ENCODE results near the gene FBXL15.
A peak's percentile ranks its signal among the peaks of the same experiment; 100 is the strongest.

FBXL15 gene

GRCh38 chr10:102457591-102458150 lies 37.0 kb downstream of the FBXL15 start:
- no peak for DNase-seq

GRCh38 chr10:102458656-102459055 lies 38.0 kb downstream of the FBXL15 start:
- no peak for DNase-seq

- no peak for DNase-seq
These were observed 40.2 kb downstream of the FBXL15 start for GRCh38 chr10:102460836-102461186.

DNA sequence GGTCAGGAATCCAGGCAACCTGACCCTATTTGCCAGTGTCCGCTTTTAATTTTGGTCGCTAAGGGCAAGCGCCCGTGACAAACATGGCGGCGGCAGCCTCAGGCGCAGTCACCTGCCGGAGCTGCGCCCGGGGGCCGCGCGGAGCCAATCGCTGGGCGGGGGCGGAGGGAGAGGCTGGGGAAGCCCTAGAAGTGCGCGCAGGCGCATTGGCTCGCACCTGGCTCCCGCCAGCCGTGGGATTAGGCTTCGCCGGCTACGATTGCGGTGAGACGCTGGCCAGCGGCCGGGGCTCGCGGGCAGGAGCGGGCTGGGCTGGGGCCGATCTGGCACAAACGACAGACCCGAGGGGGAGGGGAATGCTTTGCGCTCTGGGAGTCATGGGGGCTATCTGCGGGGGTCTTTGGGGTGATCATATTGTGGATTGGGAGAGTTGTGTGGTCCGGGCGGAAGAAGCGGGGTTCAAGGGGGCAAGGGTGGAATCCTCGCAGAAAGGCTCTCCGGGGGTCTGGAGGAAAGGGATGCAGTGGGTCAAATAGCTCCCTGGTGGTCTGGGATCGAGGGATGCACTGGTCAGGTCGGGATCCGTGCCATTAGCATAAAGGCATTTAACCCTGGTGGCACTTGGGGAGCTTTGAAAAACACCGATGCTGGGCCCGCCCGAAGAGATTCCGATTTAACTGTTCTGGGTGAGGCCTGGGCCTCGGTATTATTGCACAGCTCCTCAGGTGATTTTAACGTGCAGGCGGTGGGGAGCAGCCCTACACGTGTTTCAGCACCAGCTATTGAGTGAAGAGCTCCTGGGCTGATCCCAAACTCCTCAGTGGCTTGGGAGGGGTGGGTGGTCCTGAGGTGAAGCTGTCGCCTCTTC lies 40.8 kb downstream of the FBXL15 start:
- DNase-seq: peak; percentile 72

- no peak for DNase-seq
These were observed 41.9 kb downstream of the FBXL15 start for GRCh38 chr10:102462512-102463054.

GRCh38 chr10:102463983-102464382 lies 43.3 kb downstream of the FBXL15 start:
- DNase-seq: no peak

DNA sequence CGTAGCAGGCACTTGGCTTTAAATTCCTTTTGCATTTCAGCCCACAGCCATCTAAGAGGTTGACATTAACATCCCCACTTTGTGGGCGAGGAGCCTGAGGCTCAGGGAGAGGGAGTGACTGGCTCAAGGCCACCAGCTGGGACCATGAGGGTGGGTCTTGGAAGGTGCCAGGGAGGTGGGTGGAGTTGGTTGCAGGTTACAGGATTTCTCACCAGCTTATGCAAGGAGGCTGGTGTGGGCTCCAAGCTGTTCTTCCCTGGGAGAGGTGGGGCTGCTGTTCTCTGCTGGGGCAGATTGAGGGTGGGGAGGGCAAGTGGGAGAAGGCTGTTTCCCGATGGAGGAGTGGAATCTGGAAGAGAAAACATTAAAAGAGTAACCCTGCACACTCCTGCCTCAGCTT lies 44.8 kb downstream of the FBXL15 start:
- DNase-seq: no peak

- no peak for DNase-seq
These were observed 46.7 kb downstream of the FBXL15 start for GRCh38 chr10:102467318-102467717.

DNA sequence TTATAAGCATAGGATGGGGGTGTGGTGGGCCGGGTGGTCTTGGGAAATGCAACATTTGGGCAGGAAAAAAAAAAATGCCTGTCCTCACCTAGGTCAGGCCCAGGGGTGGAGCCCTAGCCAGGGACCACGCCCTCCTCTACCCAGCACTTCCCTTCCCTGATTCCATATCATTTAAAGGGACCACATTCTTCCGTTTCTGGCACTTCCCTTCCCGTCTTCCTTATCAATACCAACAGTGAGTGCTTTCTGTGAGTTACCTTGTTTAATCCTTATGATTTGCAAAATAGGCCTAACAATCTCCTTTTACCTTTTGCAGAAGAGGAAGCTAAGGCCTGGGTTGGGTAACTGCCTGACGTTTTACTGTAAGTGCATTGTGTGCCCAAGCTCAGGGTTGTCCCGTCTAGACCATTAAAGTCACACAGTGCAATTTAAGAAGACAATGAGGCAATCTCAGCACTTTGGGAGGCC lies 47.4 kb downstream of the FBXL15 start:
- no peak for DNase-seq

- peak; percentile 34 for DNase-seq
These were observed 48.0 kb downstream of the FBXL15 start for GRCh38 chr10:102468683-102469082.

GRCh38 chr10:102470579-102471546 lies 50.2 kb downstream of the FBXL15 start:
- no peak for DNase-seq

All from HCEC 1CT (cell line).